22Rv1 (cell line): Measurements from ENCODE around the gene KRTAP10-4.
"Not testable (repeated sequence)": the region's sequence is repeated elsewhere in the genome, so short reads cannot be mapped to it uniquely, and the experiment has no call there.

ENCODE experiments used
- ZFX ChIP-seq: fragments of 450-650 bp; IDR thresholded peaks from 2 replicates; pipeline ENCODE4 v1.6.1; 2017; ENCODE audit warnings: antibody characterized with exemption, borderline replicate concordance
- TF ChIP-seq, protein P1 (sequence below): fragments of 450-650 bp; IDR thresholded peaks from 2 replicates; pipeline ENCODE4 v1.5.1; 2017; ENCODE audit warnings: mild to moderate bottlenecking

DNA sequence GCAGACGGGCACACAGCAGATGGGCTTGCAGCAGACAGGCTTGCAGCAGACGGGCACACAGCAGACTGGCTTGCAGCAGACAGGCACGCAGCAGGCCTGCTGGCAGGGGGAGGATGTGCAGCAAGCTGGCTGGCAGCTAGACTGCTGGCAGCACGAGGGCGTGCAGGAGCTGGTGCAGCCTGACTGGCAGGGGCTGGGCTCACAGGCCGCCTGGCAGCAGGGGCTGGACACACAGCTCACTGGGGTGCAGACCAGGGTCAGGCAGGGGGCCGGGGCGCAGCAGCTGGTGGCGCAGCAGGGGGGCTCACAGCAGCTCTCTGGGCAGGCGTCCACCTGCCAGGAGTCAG lies 15.2 kb upstream of the KRTAP10-4 start:
- TF ChIP-seq, protein P1, sequence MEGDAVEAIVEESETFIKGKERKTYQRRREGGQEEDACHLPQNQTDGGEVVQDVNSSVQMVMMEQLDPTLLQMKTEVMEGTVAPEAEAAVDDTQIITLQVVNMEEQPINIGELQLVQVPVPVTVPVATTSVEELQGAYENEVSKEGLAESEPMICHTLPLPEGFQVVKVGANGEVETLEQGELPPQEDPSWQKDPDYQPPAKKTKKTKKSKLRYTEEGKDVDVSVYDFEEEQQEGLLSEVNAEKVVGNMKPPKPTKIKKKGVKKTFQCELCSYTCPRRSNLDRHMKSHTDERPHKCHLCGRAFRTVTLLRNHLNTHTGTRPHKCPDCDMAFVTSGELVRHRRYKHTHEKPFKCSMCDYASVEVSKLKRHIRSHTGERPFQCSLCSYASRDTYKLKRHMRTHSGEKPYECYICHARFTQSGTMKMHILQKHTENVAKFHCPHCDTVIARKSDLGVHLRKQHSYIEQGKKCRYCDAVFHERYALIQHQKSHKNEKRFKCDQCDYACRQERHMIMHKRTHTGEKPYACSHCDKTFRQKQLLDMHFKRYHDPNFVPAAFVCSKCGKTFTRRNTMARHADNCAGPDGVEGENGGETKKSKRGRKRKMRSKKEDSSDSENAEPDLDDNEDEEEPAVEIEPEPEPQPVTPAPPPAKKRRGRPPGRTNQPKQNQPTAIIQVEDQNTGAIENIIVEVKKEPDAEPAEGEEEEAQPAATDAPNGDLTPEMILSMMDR: not testable (repeated sequence)
- not testable (repeated sequence) for TF ChIP-seq ZFX
